Suppressor macrophage (primary cell): ENCODE results near the gene FGF14.
A peak's percentile ranks its signal among the peaks of the same experiment; 100 is the strongest.

Source experiments
- DNase-seq, 4 experiments: peaks; one replicate each; pipeline ENCODE4 v3.0.0-alpha.2; 2020 to 2022

FGF14 gene

DNA sequence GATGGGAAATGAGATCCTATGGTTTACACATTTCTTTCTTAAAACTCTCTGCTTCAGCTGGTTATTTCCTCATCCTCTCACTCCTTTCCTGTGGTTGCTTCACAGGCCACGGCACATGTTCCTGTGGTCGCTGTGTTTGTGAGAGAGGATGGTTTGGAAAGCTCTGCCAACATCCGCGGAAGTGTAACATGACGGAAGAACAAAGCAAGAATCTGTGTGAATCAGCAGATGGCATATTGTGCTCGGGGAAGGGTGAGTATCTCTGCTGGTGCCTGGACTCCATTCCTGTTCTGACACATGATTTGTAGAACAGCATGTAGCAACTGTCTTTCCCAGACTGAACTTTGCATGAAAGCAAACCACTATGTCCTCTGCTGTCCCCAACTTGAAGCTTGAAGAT, 695.2 kb downstream of the FGF14 start:
- peak; percentile 59 to 88 (median 76) for DNase-seq

DNA sequence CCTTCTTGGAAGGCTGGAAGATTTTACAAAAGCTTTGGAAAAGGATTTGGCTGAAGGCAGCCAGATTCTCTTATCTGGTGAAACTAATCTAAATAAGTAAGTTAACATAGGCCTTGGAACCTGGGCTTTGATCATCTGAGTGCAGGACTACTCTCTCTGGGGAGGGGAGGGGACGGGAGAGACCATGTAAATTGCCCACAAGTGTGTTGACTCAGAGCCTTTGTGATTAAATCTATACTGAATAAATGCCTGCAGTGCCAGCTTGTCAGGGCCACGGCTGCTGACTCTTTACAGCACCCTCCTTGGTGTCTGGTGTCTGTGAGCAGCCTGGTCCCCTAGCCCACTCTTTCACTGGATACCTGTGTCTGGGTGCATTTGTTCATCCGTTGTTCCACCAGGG, 698.0 kb downstream of the FGF14 start:
- no peak for DNase-seq

DNA sequence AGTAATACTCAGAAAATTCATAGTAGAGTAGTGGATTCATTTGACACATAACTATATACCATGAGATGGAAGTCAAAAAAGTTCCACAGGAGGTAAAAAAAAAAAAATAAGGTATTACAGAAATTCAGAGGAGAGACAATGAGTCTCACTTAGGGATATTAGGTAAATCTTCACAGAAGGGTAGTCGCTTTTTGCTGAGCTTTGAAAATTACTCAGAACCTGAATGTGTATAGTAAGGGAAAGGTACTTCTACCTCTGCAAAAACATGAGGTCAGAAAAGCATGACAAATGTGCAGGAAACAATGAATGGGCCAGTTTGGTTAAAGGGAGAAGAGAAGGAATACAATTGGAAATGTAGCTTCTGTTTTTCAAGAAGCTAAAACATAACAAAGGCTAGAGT, 698.8 kb downstream of the FGF14 start:
- DNase-seq, result no peak

DNA sequence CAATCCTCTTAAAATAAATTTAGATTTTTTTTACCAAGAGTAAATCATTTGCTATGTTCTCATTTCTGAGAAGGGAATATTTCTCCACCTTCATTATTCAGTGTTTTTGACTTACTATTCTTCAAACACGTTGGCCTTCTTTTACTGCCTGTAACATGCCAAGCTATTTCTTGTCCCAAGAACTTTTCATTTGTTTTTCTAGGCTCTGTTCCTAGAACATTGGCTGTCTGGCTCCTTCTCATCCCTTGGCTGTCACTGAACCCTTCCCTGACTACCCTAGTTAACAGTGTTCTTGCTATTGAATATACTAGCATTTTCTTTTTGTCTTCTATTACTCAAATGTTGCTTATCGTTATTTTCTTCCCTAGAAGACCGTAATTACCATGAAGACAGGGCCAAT, 701.2 kb downstream of the FGF14 start:
- DNase-seq, result no peak

DNA sequence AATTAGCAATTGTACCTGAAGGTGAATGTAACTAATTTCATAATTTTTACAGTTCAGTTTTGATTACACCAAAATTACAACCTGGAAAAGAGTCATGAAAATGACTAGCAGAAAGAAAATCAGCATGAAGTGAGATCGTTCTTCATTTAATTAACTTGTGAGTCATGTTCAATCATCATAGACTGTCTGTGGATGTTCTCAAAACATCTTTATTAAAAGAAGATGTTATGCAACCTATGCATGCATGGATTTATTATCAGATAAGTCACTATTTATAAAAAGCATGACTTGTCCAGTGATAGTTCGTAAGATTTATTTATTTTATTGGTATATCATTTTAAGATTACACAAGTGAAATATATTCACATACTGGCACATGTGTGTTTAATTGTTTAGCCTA, 703.4 kb downstream of the FGF14 start:
- no peak for DNase-seq

DNA sequence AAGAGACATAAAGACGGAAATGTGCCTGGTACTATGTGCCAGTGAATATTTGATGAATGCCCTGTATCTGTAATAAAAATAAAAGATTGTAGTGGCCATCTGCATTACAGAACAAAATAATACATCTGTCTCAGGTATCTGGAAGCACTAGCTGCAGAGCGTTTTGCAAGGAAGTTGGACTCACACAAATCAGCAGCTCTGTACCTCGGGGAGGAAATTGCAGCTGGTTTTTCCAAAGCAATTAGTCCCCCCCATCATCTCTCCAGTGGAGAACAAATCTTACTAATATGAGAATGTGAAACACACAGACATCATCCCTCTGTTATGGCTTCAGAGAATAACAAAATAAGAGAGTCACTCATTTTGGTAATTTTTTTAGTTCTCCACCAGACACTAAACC, 704.1 kb downstream of the FGF14 start:
- no peak for DNase-seq

DNA sequence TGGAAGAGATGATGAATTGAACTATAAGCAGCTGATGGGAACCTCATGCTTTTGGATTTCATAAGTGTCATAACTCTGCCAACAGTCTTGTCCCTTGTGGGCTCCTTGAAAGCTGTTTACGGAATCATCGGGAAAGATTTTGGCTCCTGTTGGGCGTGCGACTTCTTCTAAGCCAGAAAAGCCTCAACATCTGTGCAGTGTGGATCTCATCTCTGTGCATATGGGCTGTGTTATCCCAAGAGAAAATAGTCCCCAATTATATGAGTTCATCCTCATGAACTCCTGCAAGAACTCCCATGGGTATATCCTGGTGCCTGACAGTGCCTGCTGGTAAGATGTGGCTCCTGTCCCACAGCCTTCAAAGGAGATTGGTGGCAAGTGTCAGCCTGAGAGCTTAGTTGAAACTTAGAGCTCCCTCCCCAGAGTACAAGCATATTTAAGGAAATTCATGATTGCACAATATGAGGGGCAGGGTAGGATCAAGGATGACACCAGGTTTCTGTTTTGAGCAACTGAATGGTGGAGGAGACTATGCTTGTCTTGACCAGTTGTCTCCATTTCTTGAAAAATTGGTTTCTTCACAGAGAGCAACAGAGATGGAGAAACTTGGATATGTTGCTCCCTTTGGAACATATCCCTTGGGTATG, 705.9 kb downstream of the FGF14 start:
- DNase-seq, result no peak

DNA sequence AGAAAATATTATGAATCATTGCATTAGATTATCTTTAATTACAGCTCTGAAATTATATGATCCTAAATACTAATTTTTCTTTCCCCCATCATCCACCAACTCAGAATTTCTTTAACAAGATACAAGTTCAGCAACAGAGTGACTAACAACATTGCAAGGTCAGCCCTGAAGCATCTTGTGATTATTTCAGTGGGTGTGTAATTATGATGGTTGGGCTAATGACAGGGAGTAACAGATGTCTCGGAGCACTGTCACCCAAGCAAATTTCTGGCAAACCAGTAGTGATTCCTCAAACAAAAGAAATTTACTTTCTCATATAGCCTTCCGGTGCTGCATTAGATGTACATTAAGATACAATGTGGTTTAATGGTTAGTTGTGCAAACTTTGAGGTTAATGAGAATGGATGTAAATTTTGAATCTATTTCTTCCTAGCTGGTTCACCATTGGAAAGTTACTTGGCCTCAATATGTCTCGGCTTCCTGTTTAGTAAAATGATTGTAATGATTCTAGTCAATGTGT, 710.4 kb downstream of the FGF14 start:
- DNase-seq, result no peak

DNA sequence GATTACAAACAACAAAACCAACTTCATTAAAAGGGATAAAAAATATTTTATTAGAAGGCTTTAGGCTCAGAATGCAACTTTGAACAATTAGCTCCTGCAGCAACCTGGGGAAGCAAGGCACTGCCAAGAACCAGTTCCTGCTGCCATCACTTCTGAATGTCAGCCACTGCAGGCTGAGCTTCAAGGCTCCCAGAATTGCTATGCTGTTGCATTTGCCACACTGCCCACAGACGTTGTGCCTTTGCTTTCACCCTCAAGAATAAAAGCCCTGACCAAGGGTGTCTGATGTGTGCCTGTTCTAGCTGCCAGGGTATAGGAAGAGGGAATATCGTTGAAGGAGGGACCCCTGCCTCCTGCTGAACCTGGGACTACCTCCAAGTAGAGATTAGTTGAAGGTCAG, 711.0 kb downstream of the FGF14 start:
- DNase-seq, result no peak

DNA sequence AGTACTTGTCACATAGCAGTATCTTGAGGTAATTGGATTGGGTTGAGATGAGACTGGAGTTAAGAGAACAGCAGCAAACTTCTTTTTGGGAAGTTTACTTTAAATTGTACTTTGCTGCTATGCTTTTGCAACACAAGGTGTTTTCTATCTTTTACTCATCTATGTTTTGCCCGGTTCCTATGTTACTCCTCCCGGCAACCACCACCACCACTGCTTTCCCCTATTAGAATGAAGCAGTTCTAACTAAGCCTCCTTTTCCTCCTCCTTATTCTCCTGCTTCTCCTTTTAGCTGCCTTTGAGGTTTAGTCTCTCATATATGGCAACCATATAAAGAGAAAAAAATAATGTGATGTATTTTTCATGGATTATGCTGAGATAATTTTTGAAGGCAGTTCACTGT, 715.8 kb downstream of the FGF14 start:
- no peak for DNase-seq

DNA sequence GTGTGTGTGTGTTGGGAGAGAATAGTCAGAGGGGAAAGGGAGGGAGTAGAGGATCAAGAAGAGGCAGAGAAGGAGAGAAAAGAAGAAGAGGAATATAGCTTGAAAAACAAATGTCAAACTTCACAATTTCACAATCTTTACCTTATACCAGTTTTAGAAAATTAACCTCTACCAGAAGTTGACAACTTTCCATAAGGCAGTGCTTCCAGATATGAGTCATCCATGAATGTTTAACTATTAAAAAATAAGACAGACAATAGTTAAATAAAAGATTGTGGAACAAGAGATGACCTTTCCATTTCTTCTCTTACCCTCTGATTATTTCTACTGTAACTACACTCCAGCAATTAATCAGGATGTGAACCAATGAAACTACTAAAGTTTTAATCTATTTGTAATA, 720.0 kb downstream of the FGF14 start:
- DNase-seq, result no peak

DNA sequence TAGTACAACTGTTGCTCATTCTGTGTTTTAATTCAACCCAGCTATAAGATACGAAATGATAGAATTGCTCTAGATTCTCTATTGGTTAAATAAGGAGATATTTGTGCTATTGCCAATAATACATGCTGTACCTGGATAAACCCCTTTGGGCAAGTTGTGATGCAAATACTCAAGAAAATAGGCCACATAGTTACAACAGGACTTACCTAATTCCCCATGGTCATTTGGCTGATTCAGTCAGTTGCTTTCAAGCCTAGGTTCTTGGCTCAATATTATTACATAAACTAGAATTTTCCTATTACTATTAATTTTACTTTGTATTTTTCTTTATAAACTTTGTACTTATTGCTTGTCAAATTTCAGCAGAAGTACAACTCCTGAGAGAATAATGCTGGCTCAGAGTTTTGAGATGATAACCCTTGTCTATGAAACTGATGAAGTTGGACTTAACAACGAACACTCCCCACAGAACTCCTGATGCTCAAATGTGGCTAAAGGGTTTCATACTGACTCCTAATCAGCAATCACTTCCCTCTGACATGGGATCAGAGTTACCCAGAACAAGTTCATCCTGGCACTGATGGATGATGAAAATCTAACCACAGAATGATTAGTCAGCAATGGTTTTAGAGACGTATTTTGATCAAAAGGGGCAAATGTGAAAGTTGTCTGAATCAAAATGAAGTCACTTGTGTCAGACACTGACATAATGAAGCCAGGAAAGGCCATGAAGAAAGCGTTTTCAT, 728.3 kb downstream of the FGF14 start:
- DNase-seq, result no peak

DNA sequence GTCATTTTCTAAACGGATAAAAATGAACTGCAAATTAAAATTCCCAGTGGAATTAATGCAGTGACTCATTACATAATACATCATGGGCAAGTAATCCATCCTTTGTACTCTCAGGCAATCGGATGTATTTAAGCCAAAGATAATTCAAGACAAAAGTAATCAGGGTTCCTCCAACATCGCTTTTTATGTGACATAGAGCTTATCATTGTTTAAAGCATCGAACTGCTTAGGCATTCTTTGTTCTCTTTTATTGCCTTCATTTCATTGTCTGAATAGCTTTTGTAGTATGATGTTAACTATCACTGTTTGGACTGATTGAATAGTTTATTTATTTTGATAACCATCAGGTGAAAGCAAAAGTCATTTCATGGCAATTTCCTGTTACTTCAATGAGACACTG, 740.0 kb downstream of the FGF14 start:
- no peak for DNase-seq
